ENCODE data around the gene DAGLA. TPM values are rescaled to one million over a fixed set of nuclear protein-coding genes. Genes with fewer than 3 reads are reported as not detected.

Gene DAGLA
- total and polyA plus RNA-seq, 2 of the 13 experiments (the other 11 are each of a cell fraction or from before 2014, with no cell fraction given): 2.6 to 3.9 TPM

DNA sequence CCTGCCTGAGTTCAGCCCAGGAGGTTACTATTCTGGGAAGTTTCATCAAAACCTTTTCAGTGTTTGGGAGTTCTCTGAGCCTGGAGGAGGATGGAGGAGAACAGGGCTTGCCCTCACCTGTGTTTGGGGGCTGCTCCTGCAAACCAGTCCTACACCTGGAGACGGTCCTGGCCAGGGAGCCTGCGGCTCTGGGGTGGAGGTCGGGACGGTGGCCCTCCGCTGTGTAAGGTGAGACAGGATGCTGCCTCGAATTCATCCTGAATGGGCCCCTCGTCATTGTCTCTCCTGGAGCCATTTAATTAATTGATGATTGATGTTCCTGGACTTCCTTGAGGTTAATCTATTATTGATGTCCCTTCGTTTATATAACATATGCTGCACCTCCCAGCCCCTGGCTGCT lies 6.3 kb downstream of the DAGLA start:
- Histone ChIP-seq H3K79me2 (ENCODE audit: insufficient read depth, low read length) (peaks cover 62% of the 10 kb centered on the region), H3K4me1 (ENCODE audit: insufficient read depth, low read length) (peaks cover 65% of the 10 kb centered on the region), H3K36me3 (replicated peaks in 1 of 2; ENCODE audit: control insufficient read depth in 1 of 2, insufficient read depth in 2 of 2, low read length in 2 of 2) (no peaks in the 10 kb centered on the region; a peak in 2 of 5 replicates), H3K4me3 (replicated peaks in 1 of 3; ENCODE audit: insufficient read depth in 1 of 3, low read depth in 2 of 3, low read length in 3 of 3) (no peak overlapping the region), H3K27ac (ENCODE audit: extremely low read length, insufficient read depth, low read length) (no peak overlapping the region), H3K27me3 (ENCODE audit: control insufficient read depth in 1 of 2, insufficient read depth in 2 of 2, low read length in 2 of 2) (no peaks in the 10 kb centered on the region), H3K4me2 (ENCODE audit: low read depth, low read length) (no peak overlapping the region), H4K20me1 (ENCODE audit: insufficient read depth, low read length) (no peaks in the 10 kb centered on the region), H3K9me3 (ENCODE audit: low read length) (no peaks in the 10 kb centered on the region), H3K9ac (ENCODE audit: insufficient read depth, low read depth, low read length) (no peak overlapping the region), H2AFZ (ENCODE audit: low read length) (no peak overlapping the region)
- intact Hi-C loops (cut with micrococcal nuclease; ENCODE audit: unreplicated experiment): no loop called here
- no peak for TF ChIP-seq ZNF280D (CRISPR knock-in tag; IDR thresholded peaks at IDR 0.05)
- no peak for TF ChIP-seq PCBP1 (IDR thresholded peaks at IDR 0.05; ENCODE audit: borderline replicate concordance, low read depth, low read length)
- TF ChIP-seq PBX3 (CRISPR knock-in tag; IDR thresholded peaks at IDR 0.05; ENCODE audit: borderline replicate concordance): no peak
- no peak for TF ChIP-seq ZSCAN30 (CRISPR knock-in tag; IDR thresholded peaks at IDR 0.05)
- no peak for TF ChIP-seq CEBPZ (IDR thresholded peaks at IDR 0.05; ENCODE audit: low read length)
- no peak for TF ChIP-seq ZBTB42 (CRISPR knock-in tag; IDR thresholded peaks at IDR 0.05)
- TF ChIP-seq, protein P1, sequence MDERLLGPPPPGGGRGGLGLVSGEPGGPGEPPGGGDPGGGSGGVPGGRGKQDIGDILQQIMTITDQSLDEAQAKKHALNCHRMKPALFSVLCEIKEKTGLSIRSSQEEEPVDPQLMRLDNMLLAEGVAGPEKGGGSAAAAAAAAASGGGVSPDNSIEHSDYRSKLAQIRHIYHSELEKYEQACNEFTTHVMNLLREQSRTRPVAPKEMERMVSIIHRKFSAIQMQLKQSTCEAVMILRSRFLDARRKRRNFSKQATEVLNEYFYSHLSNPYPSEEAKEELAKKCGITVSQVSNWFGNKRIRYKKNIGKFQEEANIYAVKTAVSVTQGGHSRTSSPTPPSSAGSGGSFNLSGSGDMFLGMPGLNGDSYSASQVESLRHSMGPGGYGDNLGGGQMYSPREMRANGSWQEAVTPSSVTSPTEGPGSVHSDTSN (CRISPR knock-in tag; IDR thresholded peaks at IDR 0.05): no peak
- POLR2A ChIA-PET: no interaction called here
- CTCF ChIA-PET (ENCODE audit: low intra/inter-chr PET ratio, low total read pairs): no interaction called here
- WGBS (ENCODE audit: low lambda C conversion rate): 92% methylated on average over 3 of the region's 8 CpGs
- ATAC-seq (no peak), DNase-seq (ENCODE audit: low spot score) (no peak), FAIRE-seq (no peak)
- no TSS peak for BruUV-seq (replicated peaks)
- in situ Hi-C loops (cut with HindIII; ENCODE audit: extremely low pct_ligation_motif_present, low pct_unique_long_range_greater_than_20kb): no loop called here
